ENCODE data around the gene SEC22C. TPM values are rescaled to one million over a fixed set of nuclear protein-coding genes. Genes with fewer than 3 reads are reported as not detected.
A peak's percentile ranks its signal among the peaks of the same experiment; 100 is the strongest.

The SEC22C gene
- total RNA-seq, 1 donor: 78.6 TPM

DNA sequence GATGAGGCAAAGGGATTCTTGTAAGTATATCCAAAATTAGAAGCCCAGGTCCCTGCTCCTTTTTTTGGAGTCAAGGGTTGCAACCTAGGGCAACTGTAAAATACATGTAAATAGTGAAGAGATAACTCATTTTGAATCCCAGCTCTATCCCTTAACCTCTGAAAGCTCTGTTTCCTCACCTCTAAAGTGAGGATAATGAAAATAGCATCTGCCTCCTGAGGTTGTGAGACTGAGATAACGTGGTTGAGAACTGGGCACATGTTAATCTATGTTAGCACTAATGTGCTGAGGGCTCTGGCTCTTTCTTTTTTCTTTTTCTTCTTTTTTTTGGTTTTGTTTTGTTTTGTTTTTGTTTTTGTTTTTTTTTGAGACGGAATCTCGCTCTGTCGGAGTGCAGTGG is 13.9 kb upstream of the SEC22C start:
- no peak overlapping the region for H3K4me3 ChIP-seq (ENCODE audit: low read depth, low read length)
- no peak for DNase-seq (ENCODE audit: low read depth)
- TF ChIP-seq, protein P1, sequence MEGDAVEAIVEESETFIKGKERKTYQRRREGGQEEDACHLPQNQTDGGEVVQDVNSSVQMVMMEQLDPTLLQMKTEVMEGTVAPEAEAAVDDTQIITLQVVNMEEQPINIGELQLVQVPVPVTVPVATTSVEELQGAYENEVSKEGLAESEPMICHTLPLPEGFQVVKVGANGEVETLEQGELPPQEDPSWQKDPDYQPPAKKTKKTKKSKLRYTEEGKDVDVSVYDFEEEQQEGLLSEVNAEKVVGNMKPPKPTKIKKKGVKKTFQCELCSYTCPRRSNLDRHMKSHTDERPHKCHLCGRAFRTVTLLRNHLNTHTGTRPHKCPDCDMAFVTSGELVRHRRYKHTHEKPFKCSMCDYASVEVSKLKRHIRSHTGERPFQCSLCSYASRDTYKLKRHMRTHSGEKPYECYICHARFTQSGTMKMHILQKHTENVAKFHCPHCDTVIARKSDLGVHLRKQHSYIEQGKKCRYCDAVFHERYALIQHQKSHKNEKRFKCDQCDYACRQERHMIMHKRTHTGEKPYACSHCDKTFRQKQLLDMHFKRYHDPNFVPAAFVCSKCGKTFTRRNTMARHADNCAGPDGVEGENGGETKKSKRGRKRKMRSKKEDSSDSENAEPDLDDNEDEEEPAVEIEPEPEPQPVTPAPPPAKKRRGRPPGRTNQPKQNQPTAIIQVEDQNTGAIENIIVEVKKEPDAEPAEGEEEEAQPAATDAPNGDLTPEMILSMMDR (IDR thresholded peaks at IDR 0.05; ENCODE audit: insufficient read depth, low read depth, low read length): no peak

DNA sequence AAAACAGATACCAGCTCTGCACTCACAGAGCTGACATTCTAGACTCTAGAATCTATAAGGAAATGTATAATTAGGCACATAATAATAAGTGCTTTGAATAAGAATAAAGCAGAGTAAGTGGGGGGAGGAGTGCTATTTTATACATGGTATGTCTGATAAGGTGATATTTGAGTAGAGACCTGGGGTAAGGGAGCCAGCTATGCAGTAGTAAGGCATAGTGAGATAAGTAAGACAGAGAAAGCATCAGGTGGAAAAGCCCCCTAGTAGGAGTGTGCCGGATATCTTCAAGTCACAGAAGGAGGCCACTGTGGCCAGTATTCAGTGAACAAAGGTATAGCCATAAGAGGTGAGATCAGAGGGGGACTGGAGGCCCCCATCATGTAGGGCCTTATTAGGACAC is 11.9 kb upstream of the SEC22C start:
- TF ChIP-seq, protein P1 (IDR thresholded peaks at IDR 0.05; ENCODE audit: insufficient read depth, low read depth, low read length): no peak

DNA sequence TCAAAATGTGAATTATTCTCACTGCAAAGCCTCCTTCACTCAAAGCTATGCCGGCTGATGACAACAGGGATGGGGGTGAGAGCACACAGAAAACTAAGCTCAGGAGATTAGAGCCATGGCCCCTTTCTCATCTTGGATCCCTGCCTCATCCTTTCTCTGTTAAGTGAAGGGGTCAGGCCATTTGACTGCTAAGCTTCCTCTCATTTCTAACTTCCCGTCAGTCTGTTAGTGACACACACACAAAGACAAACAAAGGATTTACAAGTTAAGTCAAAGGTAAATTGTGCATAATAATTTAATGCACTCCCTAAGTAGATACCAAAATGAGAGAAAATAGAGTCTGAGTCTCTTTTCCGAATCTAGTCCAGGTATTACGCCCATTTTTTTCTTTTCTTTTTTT is 10.0 kb upstream of the SEC22C start:
- TF ChIP-seq, protein P1 (IDR thresholded peaks at IDR 0.05; ENCODE audit: insufficient read depth, low read depth, low read length): no peak
- no peak for DNase-seq (ENCODE audit: low read depth)
- peak overlapping the region; percentile 79 for H3K4me3 ChIP-seq (ENCODE audit: low read depth, low read length)

More for the DNA sequence above, 11.9 kb upstream of the SEC22C start:
- no peak overlapping the region for H3K4me3 ChIP-seq (ENCODE audit: low read depth, low read length)
- no peak for DNase-seq (ENCODE audit: low read depth)

DNA sequence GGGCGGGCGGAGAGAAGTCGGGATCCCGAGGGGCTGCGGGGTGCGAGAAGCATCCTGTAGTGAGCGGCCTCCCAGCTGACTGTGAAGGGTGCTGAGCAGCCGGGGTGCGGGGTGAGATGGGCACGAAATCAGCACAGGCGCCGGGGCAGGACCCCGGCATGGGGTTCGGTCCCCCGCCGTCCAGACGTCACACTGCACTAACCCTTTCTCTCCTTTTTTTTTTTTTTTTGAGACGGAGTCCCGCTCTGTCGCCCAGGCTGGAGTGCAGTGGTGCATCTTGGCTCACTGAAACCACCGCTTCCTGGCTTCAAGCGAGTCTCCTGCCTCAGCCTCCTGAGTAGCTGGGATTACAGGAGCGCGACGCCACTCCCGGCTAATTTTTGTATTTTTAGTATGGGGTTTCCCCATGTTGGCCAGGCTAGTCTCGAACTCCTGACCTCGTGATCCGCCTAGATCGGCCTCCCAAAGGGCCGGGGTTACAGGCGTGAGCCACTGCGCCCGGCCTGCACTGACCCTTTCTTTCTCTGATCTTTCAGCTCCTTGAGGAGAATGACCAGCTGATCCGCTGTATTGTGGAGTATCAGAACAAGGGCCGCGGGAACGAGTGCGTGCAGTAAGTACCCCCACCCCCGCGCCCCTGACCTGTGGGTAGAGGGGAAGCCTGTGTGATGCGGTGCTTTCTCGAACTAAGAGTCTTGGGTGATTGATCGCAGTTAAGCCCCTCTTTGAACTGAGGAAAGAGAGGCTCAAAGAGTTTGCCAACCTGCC is 9.4 kb upstream of the SEC22C start:
- peak overlapping the region; percentile 79 for H3K4me3 ChIP-seq (ENCODE audit: low read depth, low read length)
- TF ChIP-seq, protein P1 (IDR thresholded peaks at IDR 0.05; ENCODE audit: insufficient read depth, low read depth, low read length): no peak
- DNase-seq (ENCODE audit: low read depth): peak; percentile 19

DNA sequence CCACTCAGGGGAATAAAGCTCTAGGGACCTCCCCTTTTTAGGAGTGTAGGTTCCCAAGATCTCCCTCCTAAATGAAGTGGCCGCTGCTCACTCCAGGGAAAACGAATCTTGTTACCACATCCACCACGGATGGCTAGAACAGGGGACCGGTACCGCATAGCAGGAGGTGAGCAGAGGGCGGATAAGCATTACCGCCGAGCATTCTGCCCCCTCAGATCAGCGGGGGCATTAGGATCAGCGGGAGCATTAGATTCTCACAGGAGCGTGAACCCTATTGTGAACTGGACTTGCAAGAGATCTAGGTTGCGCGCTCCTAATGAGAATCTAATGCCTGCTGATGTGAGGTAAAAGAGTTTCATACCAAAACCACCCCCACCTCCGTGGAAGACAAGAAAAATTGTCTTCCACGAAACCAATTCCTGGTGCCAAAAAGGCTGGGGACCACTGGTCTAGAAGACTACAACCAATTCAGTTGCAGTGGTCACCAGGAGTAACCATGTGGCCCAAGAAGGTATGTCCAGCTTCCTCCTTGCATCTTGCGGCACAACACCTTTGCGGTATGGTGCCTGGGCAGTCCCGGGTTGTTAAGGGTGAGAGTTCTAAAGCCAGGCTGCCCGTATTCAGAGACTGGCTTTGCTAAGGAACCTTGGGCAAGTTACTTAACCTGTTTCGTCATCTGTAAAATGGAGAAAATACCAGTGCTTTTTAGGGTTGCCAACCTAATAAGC is 7.8 kb upstream of the SEC22C start:
- H3K4me3 ChIP-seq (ENCODE audit: low read depth, low read length): peak overlapping the region; percentile 79
- no peak for DNase-seq (ENCODE audit: low read depth)
- TF ChIP-seq, protein P1 (IDR thresholded peaks at IDR 0.05; ENCODE audit: insufficient read depth, low read depth, low read length): no peak

DNA sequence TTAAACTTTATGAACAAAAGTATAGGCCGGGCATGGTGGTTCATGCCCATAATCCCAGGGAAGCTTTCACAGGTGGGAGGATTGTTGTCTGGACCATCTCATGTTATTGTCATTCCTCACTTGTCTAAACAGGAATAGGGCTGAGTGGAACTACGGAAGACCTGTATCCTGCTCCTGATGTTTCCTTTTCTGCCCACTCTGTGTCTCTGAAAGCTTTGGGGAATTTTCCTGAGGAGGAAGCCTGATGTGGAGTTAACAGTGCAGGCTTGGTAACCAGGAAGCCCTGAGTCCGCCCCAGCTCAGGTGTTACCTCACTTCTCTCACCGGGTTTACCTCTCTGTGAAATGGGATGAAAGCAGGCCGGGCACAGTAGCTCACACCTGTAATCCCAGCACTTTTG is 6.9 kb upstream of the SEC22C start:
- TF ChIP-seq, protein P1 (IDR thresholded peaks at IDR 0.05; ENCODE audit: insufficient read depth, low read depth, low read length): no peak
- DNase-seq (ENCODE audit: low read depth): no peak
- no peak overlapping the region for H3K4me3 ChIP-seq (ENCODE audit: low read depth, low read length)
